Measurements from ENCODE around the gene SFSWAP.

DNA sequence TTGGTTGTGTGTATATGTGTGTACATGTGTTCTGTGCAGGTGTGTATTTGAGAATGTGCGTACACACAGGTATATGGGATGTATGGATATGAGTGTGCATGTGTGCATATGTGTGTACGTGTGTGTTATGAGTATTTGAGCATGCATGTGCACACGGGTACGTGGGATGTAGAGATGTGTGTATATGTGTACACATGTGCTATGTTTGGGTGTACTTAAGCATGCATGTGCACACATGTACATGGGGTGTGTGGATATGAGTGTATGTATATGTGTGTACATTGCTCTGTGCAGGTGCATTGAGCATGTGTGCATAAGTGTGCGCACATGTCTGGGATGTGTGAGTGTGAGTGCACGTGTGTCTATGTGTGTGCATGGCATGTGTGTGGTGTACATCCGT is 34.3 kb upstream of the SFSWAP start:
- no peak for TF ChIP-seq GATA2 (IDR thresholded peaks at IDR 0.05; ENCODE audit: low read depth, low read length)
- TF ChIP-seq GATA3 (IDR thresholded peaks at IDR 0.05; ENCODE audit: low read depth, low read length), result no peak

Measured in SH-SY5Y (cell line).